ENCODE measurements around the gene PRR27. TPM values are rescaled to one million over a fixed set of nuclear protein-coding genes. Genes with fewer than 3 reads are reported as not detected.
"Not testable (repeated sequence)": the region's sequence is repeated elsewhere in the genome, so short reads cannot be mapped to it uniquely, and the experiment has no call there.

Gene PRR27
- total RNA-seq, 1 donor from 2014 or later = not detected

DNA sequence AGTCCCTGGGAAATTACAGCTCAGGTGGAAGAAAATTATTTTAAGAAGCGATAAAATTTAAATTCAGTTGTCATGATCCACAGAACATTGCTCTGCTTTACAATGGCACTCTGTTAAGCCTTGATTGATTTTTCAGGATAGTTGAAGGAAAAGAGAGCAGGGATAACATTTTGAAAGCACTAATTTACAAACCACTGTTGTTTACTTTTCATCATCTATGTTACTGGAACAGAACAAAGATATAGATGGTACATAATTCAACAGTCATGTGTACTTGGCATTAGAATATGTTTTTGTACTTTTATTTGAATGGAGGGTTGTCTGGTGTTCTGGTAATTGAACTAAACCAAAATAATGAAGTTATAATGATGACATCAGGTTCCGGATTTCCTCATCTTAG lies 38.9 kb downstream of the PRR27 start:
- Mint-ChIP-seq H3K4me1 (ENCODE audit: unreplicated experiment) (no peaks in the 10 kb centered on the region), H3K36me3 (ENCODE audit: low read depth, unreplicated experiment) (no peaks in the 10 kb centered on the region), H3K27ac (ENCODE audit: unreplicated experiment) (no peak overlapping the region), H3K9me3 (ENCODE audit: unreplicated experiment) (no peaks in the 10 kb centered on the region), H3K4me3 (ENCODE audit: unreplicated experiment) (no peak overlapping the region), H3K27me3 (ENCODE audit: unreplicated experiment) (no peaks in the 10 kb centered on the region)
- TF ChIP-seq, protein P1, sequence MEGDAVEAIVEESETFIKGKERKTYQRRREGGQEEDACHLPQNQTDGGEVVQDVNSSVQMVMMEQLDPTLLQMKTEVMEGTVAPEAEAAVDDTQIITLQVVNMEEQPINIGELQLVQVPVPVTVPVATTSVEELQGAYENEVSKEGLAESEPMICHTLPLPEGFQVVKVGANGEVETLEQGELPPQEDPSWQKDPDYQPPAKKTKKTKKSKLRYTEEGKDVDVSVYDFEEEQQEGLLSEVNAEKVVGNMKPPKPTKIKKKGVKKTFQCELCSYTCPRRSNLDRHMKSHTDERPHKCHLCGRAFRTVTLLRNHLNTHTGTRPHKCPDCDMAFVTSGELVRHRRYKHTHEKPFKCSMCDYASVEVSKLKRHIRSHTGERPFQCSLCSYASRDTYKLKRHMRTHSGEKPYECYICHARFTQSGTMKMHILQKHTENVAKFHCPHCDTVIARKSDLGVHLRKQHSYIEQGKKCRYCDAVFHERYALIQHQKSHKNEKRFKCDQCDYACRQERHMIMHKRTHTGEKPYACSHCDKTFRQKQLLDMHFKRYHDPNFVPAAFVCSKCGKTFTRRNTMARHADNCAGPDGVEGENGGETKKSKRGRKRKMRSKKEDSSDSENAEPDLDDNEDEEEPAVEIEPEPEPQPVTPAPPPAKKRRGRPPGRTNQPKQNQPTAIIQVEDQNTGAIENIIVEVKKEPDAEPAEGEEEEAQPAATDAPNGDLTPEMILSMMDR (IDR thresholded peaks at IDR 0.05; ENCODE audit: unreplicated experiment) = no peak
- no peak for DNase-seq (ENCODE audit: low spot score)

DNA sequence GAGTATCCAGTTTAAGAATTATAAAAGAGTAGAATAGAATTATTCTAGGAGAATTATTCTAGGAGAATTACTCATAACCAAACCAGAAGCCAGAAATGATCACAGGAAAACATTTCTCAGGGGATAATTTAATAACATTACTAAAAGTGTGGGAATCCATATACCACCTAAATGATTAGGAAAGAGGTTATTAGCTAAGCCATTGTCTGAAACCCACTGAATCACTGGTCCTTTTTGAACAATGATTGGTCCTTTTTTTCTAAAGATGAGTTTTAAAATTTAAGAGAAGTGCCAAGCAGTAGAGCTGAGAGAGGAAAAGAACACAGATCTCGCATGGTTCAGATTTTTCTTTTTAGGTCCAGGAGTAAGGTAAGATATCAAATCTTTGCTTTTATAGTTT lies 41.4 kb downstream of the PRR27 start, which contains the start of gene ODAM:
TSS of gene ODAM (plus strand) at position 301 of the 400 bp plus-strand sequence. CDS start 819 bp downstream, outside the sequence.
- no peak for DNase-seq (ENCODE audit: low spot score)
- no peaks in the 10 kb centered on the region for H3K27me3 Mint-ChIP-seq (ENCODE audit: unreplicated experiment)
- H3K27ac Mint-ChIP-seq (ENCODE audit: unreplicated experiment) = no peak within 1 kb of the TSS
- H3K36me3 Mint-ChIP-seq (ENCODE audit: low read depth, unreplicated experiment) = no peaks in the 10 kb centered on the region
- TF ChIP-seq, protein P1 (IDR thresholded peaks at IDR 0.05; ENCODE audit: unreplicated experiment) = no peak
- no peak within 1 kb of the TSS for H3K4me3 Mint-ChIP-seq (ENCODE audit: unreplicated experiment)
- no peaks in the 10 kb centered on the region for H3K4me1 Mint-ChIP-seq (ENCODE audit: unreplicated experiment)
- H3K9me3 Mint-ChIP-seq (ENCODE audit: unreplicated experiment) = no peaks in the 10 kb centered on the region

DNA sequence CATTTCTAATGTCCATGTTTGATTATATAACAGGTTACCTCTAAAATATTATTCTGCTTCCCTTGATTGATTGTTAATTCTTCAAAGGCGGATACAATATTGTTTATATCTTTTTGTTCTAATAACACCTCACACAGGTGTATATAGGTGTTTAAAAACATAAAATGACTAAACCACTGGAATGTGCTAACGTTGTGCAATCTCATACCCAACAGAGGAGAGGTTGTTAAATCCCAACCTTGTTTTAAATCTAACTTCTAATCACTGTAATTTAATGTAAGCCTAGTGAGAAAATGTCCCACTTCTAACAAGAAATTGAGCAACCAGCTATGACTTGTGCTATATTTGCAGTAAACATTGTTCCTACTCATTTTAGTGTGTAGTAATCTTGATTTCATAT lies 42.8 kb downstream of the PRR27 start:
- Mint-ChIP-seq H3K4me1 (ENCODE audit: unreplicated experiment) (no peaks in the 10 kb centered on the region), H3K36me3 (ENCODE audit: low read depth, unreplicated experiment) (no peaks in the 10 kb centered on the region), H3K27ac (ENCODE audit: unreplicated experiment) (no peak overlapping the region), H3K27me3 (ENCODE audit: unreplicated experiment) (no peaks in the 10 kb centered on the region), H3K9me3 (ENCODE audit: unreplicated experiment) (no peaks in the 10 kb centered on the region), H3K4me3 (ENCODE audit: unreplicated experiment) (no peak overlapping the region)
- no peak for DNase-seq (ENCODE audit: low spot score)
- TF ChIP-seq, protein P1 (IDR thresholded peaks at IDR 0.05; ENCODE audit: unreplicated experiment) = no peak

DNA sequence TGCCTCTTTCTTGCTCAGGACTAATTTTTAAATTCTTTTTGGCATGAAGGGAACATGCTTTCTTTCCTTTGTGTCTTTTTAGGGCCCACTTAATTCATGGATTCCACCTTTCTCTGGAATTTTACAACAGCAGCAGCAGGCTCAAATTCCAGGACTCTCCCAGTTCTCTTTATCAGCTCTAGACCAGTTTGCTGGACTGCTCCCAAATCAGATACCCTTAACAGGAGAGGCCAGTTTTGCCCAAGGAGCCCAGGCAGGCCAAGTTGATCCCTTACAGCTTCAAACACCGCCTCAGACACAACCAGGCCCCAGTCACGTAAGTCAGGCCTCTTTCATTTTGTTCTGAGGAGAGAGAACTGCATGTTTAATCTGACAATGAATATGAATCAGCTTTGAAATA lies 43.8 kb downstream of the PRR27 start:
- H3K36me3 Mint-ChIP-seq (ENCODE audit: low read depth, unreplicated experiment) = no peaks in the 10 kb centered on the region
- TF ChIP-seq, protein P1 (IDR thresholded peaks at IDR 0.05; ENCODE audit: unreplicated experiment) = no peak
- no peaks in the 10 kb centered on the region for H3K27me3 Mint-ChIP-seq (ENCODE audit: unreplicated experiment)
- no peak overlapping the region for H3K27ac Mint-ChIP-seq (ENCODE audit: unreplicated experiment)
- H3K9me3 Mint-ChIP-seq (ENCODE audit: unreplicated experiment) = no peaks in the 10 kb centered on the region
- no peak for DNase-seq (ENCODE audit: low spot score)
- no peaks in the 10 kb centered on the region for H3K4me1 Mint-ChIP-seq (ENCODE audit: unreplicated experiment)
- H3K4me3 Mint-ChIP-seq (ENCODE audit: unreplicated experiment) = no peak overlapping the region

DNA sequence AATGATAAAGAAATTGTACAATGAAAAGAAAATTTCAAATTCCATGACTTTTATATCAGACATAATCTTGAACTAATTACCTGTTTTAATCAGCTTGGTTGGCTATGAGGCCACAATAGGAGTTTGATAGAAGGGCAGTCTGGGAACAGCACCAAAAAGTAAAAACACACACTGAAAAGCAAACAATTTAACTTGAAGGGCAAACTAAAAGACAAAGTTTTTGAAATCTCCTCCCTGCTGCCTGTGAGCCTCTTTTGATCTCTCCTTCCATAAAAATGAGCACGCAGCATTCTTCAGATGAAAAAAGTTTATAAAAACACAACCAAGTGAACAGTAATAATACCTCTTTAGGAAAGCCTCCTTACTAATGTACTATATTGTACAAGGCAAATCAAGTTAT lies 49.6 kb downstream of the PRR27 start:
- no peak overlapping the region for H3K27ac Mint-ChIP-seq (ENCODE audit: unreplicated experiment)
- H3K9me3 Mint-ChIP-seq (ENCODE audit: unreplicated experiment) = no peaks in the 10 kb centered on the region
- no peak for DNase-seq (ENCODE audit: low spot score)
- H3K27me3 Mint-ChIP-seq (ENCODE audit: unreplicated experiment) = no peaks in the 10 kb centered on the region
- H3K36me3 Mint-ChIP-seq (ENCODE audit: low read depth, unreplicated experiment) = no peaks in the 10 kb centered on the region
- H3K4me3 Mint-ChIP-seq (ENCODE audit: unreplicated experiment) = no peak overlapping the region
- TF ChIP-seq, protein P1 (IDR thresholded peaks at IDR 0.05; ENCODE audit: unreplicated experiment) = no peak
- H3K4me1 Mint-ChIP-seq (ENCODE audit: unreplicated experiment) = no peaks in the 10 kb centered on the region

DNA sequence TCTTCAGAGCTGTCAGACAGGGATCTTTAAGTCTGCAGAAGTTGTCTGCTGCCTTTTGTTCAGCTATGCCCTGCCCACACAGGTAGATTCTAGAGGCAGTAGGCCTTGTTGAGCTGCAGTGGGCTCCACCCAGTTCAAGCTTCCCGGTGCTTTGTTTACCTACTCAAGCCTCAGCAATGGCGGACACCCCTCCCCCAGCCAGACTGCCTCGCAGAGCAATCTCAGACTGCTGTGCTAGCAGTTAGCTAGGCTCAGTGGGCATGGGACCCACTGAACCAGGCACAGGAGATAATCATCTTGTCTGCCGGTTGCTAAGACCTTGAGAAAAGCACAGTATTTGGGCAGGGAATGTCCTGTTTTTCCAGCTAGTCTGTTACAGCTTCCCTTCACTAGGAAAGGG lies 58.7 kb downstream of the PRR27 start:
- not testable (repeated sequence) for H3K27ac Mint-ChIP-seq (ENCODE audit: unreplicated experiment); H3K36me3 Mint-ChIP-seq (ENCODE audit: low read depth, unreplicated experiment); DNase-seq (ENCODE audit: low spot score); H3K4me1 Mint-ChIP-seq (ENCODE audit: unreplicated experiment); H3K4me3 Mint-ChIP-seq (ENCODE audit: unreplicated experiment); H3K9me3 Mint-ChIP-seq (ENCODE audit: unreplicated experiment); H3K27me3 Mint-ChIP-seq (ENCODE audit: unreplicated experiment)
